A172 (cell line): ENCODE data around the gene SYNM. TPM values are rescaled to one million over a fixed set of nuclear protein-coding genes. Genes with fewer than 3 reads are reported as not detected.

Experiments used
- DNase-seq: peaks from one replicate; pipeline ENCODE4 v3.0.0-alpha.2; 2015; ENCODE audit warnings: low spot score
- total RNA-seq: library from RNA; depleted of rRNA; stranded (reverse); fragments of >200 nt; shearing (Covaris generic); gene quantifications from 2 replicates; pipeline ENCODE4 v1.2.3, GENCODE V29; 2014

Gene SYNM
- total RNA-seq, 1 experiment from 2014 or later: 7.5 TPM

DNA sequence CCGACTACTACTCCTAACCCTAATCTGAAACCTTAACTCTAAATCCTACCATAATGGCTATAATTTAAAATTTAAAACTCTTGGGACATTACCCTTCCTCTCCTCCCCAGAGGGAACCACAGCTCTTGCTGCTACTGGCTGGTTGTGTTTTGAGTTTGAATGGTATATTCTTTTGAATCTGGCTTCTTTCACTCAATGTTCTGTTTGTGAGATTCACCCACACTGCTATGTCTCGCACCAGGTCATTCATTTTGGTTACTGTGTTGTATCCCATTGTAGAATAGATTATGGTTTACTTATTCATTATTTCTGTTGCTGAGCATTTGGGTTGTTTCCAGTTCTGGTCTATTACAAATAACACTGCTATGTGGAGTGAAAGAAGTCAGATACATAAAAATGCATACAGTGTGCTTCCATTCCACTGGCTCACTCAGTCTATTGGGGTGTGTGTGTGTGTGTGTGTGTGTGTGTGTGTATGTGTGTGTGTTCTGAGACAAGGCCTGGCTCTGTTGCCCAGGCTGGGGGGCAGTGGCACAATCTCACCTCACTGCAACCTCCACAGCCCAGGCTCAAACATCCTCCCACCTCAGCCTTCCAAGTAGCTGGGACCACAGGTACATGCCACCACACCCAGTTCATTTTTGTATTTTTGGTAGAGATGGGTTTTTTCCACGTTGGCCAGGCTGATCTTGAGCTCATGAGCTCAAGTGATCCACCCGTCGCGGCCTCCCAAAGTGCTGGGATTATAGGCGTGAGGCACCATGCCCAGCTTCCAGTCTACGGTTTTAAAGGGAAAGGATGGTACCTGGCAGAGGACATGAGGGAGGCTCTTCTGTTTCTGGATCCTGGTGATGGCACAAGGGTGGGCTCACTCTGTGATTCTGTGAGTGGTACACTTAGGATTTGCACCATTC is 19.2 kb upstream of the SYNM start:
- no peak for DNase-seq

GRCh38 chr15:99086327-99086667 is 18.6 kb upstream of the SYNM start:
- DNase-seq: no peak

DNA sequence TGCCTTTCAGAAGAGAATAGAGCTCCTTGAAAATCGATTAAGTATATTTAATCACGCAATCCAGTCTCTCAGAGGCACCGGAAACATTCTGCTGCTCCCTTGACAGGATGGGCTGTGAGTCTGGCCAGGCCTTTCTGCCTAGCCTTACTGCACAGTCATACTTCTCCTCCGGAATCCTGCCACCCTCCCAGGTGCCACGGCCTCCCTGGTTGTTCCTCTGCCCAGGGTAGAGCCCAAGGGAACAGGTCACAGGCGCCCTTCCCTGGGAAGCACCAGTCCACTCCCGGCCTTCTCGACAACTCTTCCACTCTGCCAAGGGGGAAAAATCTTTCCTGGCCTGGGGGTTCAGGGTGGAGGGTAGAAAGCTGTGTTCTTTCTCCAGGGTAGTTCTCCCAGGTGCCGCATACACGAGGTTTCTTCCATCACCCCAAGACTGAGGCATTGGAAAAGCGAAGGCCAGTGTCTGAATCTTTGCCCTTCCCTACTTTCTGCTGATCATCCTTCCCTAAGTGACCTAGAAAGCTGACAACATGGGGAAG is 17.4 kb upstream of the SYNM start:
- no peak for DNase-seq

DNA sequence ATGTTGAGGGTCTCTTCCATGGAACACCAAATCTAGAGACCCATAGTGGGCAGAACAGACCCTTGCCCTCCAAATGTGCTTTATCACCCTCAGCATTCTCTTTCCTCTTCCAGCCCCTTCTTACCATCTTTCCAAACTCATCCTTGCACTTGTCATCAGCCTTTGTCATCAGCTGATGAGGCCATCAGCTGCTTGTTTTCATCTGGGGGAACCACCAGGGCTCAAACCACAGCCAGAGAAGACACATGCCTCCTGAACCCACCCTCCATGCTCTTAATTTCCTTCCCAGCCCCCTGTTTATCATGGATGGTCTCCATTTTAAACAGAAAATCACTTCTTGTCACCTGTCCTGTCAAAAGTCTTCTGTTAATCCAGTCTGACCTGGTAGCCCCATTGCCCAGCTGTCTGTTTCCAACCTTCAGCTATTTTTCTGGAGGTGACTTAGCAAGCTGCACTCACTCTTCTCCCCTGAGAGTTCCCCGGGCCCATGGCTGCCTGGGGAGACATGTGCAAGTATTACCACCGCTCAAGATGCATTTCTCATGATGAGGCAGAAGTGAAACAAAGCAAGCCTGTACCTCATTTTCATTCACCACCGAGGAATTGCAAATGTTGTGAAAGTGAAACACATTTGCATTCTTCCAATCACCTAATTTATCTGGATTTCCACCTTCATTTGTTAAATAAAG is 14.7 kb upstream of the SYNM start:
- no peak for DNase-seq

DNA sequence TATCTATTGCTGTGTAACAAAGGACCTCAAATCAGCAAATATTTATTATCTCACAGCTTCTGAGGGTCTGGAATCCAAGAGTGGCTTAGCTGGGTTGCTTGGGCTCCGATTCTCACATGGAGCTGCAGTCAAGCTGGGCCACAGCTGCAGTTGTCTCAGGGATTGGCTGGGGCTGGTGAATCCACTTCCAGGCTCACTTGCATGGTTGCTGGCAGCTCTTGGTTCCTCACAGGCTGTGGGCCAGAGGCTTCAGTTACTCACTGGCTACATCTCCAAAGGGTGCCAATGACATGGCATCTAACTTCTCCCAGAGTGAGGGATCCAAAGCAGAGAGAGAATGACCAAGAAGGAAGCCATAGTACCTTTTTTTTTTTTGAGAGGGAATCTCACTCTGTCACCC is 13.9 kb upstream of the SYNM start:
- no peak for DNase-seq

GRCh38 chr15:99092554-99093172 is 12.2 kb upstream of the SYNM start:
- DNase-seq: no peak

- DNase-seq: no peak
Measured at GRCh38 chr15:99095626-99096025, 9.3 kb upstream of the SYNM start.

DNA sequence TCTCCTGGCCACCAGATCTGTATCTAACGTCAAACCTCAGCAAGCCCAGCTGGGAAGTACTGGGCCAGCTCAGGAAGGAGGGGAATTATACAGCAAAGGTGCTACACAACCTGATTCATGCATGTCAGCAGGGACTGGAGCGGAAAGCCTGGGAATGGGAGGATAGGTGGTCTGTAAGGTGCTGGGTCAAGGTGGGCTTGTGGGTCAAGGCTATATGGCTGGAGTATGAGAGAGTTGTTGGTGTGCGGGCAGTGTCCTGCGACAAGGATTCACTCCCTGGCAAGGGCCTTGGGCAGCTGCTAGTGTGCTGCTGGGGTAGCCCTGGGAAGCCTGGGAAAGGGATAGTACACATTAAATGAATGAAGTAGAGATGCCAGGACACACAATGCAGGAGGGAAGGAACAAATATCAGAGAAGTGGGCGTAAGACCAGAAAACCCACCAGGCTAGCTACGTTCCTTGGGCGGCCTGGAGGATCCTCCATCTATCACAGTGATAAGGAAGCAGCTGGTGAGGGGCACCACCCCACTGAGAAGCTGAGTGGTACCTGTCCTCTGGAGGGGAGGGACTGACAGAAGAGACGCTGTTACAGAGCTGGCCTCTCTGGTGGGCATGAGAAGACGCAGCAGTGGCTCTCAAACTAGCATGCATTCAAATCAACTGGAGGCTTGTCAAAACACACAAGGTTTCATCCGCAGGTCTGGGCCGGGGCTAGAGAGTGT is 8.5 kb upstream of the SYNM start:
- no peak for DNase-seq

- DNase-seq: no peak
Measured at GRCh38 chr15:99096894-99097426, 7.9 kb upstream of the SYNM start.

- no peak for DNase-seq
Measured at GRCh38 chr15:99097441-99098410, 7.2 kb upstream of the SYNM start.

DNA sequence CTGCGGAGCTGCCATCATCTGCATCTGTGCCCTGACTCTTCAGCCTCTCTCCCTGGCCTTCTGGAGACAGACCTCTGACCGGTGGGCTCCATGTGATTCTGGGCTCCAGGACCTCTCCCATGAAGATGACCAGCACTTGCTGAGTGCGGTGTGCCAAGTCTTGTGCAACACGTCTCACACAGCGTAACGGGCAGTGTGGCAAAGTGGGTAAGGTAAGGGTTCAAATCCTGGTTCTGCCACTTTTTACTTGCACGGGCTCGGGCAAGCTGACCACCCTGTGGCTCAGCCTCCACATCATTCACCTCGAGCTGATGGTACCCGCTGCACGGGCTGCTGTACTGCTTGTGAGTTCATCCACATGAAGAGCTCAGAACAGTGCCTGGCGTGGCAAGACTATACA is 6.5 kb upstream of the SYNM start:
- no peak for DNase-seq

DNA sequence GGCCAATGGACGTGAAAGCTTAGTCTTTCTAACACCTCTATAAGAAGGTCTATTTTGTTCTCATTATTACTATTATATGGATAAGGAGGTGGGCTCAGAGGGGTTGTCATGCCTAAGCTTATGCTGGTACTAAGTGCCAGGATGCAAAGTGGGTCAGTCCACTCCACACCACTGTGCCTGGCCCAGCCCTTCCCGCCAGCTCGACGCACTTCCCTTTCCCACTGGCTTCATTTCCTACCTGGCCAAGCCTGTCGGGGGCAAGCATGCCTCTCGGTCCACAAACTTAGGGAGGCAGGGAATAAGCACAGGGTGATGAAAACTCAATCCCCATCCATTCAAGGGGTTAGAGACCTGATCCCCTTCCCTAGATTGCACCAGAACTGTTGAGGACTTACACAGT is 5.9 kb upstream of the SYNM start:
- DNase-seq: no peak

DNA sequence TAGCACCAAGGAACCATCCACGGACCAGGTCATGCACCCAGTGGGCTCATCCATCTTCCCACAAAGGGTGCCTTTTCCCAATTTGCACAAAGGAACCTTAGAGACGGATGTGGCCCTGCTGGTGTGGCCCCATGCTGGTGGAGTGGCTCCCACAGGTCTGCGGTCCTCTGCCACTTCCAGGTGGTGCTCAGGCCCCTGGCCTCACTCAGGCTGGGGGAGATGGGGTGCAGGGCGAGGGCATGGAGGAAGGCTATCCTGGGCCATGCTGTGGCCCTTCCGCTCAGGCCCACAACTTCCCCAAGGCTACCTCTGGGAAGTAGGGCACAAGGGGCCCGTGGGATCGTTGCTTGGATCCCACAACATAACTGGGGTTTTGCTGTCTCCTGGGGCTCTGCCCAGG is 5.2 kb upstream of the SYNM start:
- no peak for DNase-seq

- DNase-seq: peak; percentile 59
Measured at GRCh38 chr15:99100245-99101173, 4.4 kb upstream of the SYNM start.

DNA sequence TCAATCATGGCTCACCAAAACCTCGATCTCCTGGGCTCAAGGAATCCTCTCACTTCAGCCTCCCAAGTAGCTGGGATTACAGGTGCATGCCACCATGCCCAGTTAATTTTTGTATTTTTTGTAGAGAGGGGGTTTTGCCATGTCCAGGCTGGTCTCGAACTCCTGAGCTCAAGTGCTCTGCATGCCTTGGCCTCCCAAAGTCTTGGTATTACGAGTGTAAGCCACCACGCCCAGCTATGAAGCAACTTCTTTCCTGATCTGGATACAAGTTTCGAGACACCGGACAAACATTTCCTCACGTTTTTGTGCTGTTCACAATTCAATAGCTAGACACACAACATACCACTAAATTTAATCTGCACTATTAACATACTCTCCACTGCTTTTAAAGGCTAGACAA is 3.4 kb upstream of the SYNM start:
- no peak for DNase-seq

DNA sequence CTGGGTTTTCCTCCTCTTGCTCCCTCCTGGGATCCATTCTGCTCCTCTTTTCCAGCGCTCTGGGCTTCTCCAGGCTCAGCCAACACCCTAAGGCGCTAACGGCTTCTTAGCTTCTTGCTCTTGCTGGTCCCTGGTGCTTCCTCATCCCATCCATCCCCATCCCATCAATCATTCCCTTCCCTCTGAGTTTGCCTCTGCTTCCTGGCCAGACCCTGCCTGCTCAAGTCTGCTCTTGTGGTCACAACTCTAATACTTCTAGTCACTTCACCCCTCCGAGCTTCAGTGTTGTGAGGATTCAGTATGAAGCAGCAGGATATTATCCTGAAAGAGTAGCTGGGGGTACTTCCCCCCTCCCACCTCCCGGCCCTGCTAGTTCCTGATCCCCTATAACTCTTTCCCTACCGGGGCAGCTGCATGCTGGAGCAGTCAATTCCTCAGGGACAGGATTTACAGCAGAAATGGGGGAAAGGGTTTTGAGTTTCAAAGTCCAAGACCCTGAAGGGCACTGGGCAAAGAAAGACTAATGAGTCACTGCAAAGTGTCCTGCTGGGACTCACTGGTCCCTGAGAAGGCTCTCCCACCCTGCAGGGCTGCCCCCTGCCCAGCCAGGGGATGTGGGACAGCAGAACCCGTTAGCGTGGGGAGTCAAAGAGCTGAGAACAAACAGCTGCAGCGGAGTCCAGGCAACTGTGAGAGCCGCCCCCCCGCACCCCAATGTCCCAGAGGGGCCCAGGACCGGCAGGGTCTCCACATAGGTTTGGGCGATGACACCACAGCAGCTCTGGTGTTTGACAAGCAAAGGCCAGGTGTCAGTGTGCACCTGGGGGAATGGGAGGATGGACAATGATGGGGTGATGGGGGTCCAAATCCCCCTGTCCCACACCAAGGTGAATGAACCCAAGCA is 2.3 kb upstream of the SYNM start:
- DNase-seq: no peak

DNA sequence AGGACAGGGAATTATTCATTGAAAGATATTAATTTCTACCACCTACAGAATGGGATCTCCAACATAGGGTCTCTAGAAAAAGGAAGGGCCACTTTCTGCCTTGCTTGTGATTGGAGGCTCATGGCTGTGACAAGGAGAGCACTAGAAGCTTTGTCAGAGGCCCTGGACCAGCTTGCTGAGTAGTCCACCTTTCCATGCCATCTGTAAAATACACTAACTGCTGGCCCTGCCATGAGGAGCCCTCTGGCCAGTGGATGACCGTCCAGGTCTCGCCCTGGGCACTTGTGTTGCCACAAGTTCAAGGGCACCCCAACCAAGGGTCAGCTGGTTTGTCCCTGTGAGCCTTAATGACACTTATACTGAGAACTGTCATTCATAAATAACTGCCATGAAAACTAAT is 1.6 kb upstream of the SYNM start:
- DNase-seq: no peak
